ENCODE results near the gene GFOD1. TPM values are rescaled to one million over a fixed set of nuclear protein-coding genes. Genes with fewer than 3 reads are reported as not detected.

Gene GFOD1
- total RNA-seq, 1 experiment from 2014 or later, result 6.1 TPM

- Mint-ChIP-seq H3K27ac (no peak overlapping the region), H3K4me1 (peaks cover 10 to 13% of the 10 kb centered on the region in 2 experiments), H3K4me3 (no peak overlapping the region), H3K9me3 (peaks cover 0 to 7% of the 10 kb centered on the region in 2 experiments; a peak in 3 of 5 replicates), H3K27me3 (ENCODE audit: low read depth) (no peaks in the 10 kb centered on the region), H3K36me3 (ENCODE audit: insufficient read depth in 1 of 3, low read depth in 3 of 3) (peaks cover 0 to 9% (median 1%) of the 10 kb centered on the region in 3 experiments; a peak in 3 of 7 replicates)
- Histone ChIP-seq H3K9me3 (ENCODE audit: control insufficient read depth, low read depth, low read length) (no peaks in the 10 kb centered on the region), H2AK5ac (ENCODE audit: insufficient read length, low read length) (no peak overlapping the region), H3K23me2 (ENCODE audit: insufficient read length, low read depth, low read length, poor library complexity, severe bottlenecking) (no peaks in the 10 kb centered on the region), H3K79me2 (ENCODE audit: insufficient read depth, low read length) (no peaks in the 10 kb centered on the region), H4K91ac (ENCODE audit: insufficient read length, low read depth, low read length) (no peak overlapping the region), H2BK5ac (ENCODE audit: insufficient read length, low read length) (no peak overlapping the region), H3T11ph (ENCODE audit: low read length) (no peak overlapping the region), H3K27ac (ENCODE audit: insufficient read length, low read depth, low read length) (no peak overlapping the region), H3K4ac (ENCODE audit: low read depth, low read length) (no peak overlapping the region), H3K4me2 (ENCODE audit: insufficient read depth, insufficient read length, low read length) (no peak overlapping the region), H4K5ac (ENCODE audit: insufficient read length, low read depth, low read length) (no peak overlapping the region), H3K18ac (ENCODE audit: insufficient read length, low read depth, low read length) (no peak overlapping the region), H2BK20ac (ENCODE audit: low read depth, low read length, poor library complexity, severe bottlenecking) (no peak overlapping the region), H2BK15ac (ENCODE audit: low read depth, low read length) (no peak overlapping the region), H3K56ac (ENCODE audit: insufficient read length, low read depth, low read length) (no peak overlapping the region), H3K27me3 (ENCODE audit: insufficient read depth, low read length) (no peaks in the 10 kb centered on the region), H3K9ac (ENCODE audit: extremely low read depth, insufficient read length, low read length) (no peak overlapping the region), H4K8ac (replicated peaks; ENCODE audit: insufficient read length, low read depth, low read length) (no peak overlapping the region), H2BK12ac (ENCODE audit: insufficient read length, low read depth, low read length) (no peak overlapping the region), H3K23ac (ENCODE audit: insufficient read length, low read depth, low read length) (no peak overlapping the region), H3K4me1 (ENCODE audit: insufficient read depth, low read length) (peaks cover 5% of the 10 kb centered on the region), H4K20me1 (ENCODE audit: control insufficient read depth, insufficient read depth, insufficient read length) (no peaks in the 10 kb centered on the region), H3K14ac (ENCODE audit: insufficient read depth, low read length) (no peak overlapping the region), H3K79me1 (ENCODE audit: insufficient read depth, low read depth, low read length, poor library complexity, severe bottlenecking) (no peaks in the 10 kb centered on the region), H2AFZ (ENCODE audit: low read length) (no peak overlapping the region), H2BK120ac (ENCODE audit: low read depth, low read length, poor library complexity, severe bottlenecking) (no peak overlapping the region)
- TF ChIP-seq, protein P1, sequence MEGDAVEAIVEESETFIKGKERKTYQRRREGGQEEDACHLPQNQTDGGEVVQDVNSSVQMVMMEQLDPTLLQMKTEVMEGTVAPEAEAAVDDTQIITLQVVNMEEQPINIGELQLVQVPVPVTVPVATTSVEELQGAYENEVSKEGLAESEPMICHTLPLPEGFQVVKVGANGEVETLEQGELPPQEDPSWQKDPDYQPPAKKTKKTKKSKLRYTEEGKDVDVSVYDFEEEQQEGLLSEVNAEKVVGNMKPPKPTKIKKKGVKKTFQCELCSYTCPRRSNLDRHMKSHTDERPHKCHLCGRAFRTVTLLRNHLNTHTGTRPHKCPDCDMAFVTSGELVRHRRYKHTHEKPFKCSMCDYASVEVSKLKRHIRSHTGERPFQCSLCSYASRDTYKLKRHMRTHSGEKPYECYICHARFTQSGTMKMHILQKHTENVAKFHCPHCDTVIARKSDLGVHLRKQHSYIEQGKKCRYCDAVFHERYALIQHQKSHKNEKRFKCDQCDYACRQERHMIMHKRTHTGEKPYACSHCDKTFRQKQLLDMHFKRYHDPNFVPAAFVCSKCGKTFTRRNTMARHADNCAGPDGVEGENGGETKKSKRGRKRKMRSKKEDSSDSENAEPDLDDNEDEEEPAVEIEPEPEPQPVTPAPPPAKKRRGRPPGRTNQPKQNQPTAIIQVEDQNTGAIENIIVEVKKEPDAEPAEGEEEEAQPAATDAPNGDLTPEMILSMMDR (conservative IDR thresholded peaks at IDR 0.05), result no peak
- DNase-seq, result no peak
- no CpG with 5 or more reads among the region's 3 CpGs for WGBS (ENCODE audit: extremely low coverage, insufficient read length, low lambda C conversion rate)
Observed at GRCh38 chr6:13500915-13501314, 13.5 kb upstream of the GFOD1 start.
